Trophoblast cell (in vitro differentiated cells and primary cell): Measurements from ENCODE around the gene GALR1.
A peak's percentile ranks its signal among the peaks of the same experiment; 100 is the strongest.

ENCODE experiments used
- DNase-seq, 2 donors: peaks; one replicate each; pipeline ENCODE4 v3.0.0-alpha.2; 2016
- H2AFZ ChIP-seq: 2 replicates; pipeline ENCODE4 v1.6.1; 2013; ENCODE audit warnings: low read length, moderate library complexity, mild to moderate bottlenecking; ENCODE audit not compliant: insufficient read depth, poor library complexity
- H2AK5ac ChIP-seq: 2 replicates; pipeline ENCODE4 v1.6.1; 2013; ENCODE audit warnings: mild to moderate bottlenecking, low read length
- H2BK120ac ChIP-seq: 2 replicates; pipeline ENCODE4 v1.6.1; 2013; ENCODE audit warnings: low read length, mild to moderate bottlenecking, moderate library complexity; ENCODE audit not compliant: insufficient read depth, poor library complexity
- H2BK12ac ChIP-seq: 2 replicates; pipeline ENCODE4 v1.6.1; 2013; ENCODE audit warnings: mild to moderate bottlenecking, low read length, moderate library complexity
- H2BK5ac ChIP-seq: 2 replicates; pipeline ENCODE4 v1.6.1; 2013; ENCODE audit warnings: low read length, low read depth, moderate library complexity, mild to moderate bottlenecking; ENCODE audit not compliant: poor library complexity
- H3K14ac ChIP-seq: 2 replicates; pipeline ENCODE4 v1.6.1; 2013; ENCODE audit warnings: mild to moderate bottlenecking, low read length
- H3K18ac ChIP-seq: 2 replicates; pipeline ENCODE4 v1.6.1; 2013; ENCODE audit warnings: mild to moderate bottlenecking, low read length
- H3K23ac ChIP-seq: 2 replicates; pipeline ENCODE4 v1.6.1; 2013; ENCODE audit warnings: low read length
- H3K27ac ChIP-seq: 2 replicates; pipeline ENCODE4 v1.5.1; 2013; ENCODE audit warnings: low read depth, mild to moderate bottlenecking, inconsistent platforms, low read length, moderate library complexity
- H3K27me3 ChIP-seq: 2 replicates; pipeline ENCODE4 v1.6.1; 2013; ENCODE audit warnings: inconsistent platforms, mild to moderate bottlenecking, low read length, moderate library complexity; ENCODE audit not compliant: insufficient read depth
- H3K36me3 ChIP-seq, 2 experiments: 1 replicate in 1 of 2; 2 replicates in 1 of 2; pipeline ENCODE4 v1.6.1; 2013; ENCODE audit warnings: low read length in 2 of 2, mild to moderate bottlenecking in 2 of 2, moderate library complexity in 1 of 2; ENCODE audit not compliant: insufficient read depth in 2 of 2, control insufficient read depth in 1 of 2
- H3K4ac ChIP-seq: 2 replicates; pipeline ENCODE4 v1.6.1; 2013; ENCODE audit warnings: low read depth, mild to moderate bottlenecking, low read length, moderate library complexity
- H3K4me1 ChIP-seq, 2 experiments: 1 replicate in 1 of 2; 2 replicates in 1 of 2; pipeline ENCODE4 v1.6.1; 2013; ENCODE audit warnings: low read length in 2 of 2, mild to moderate bottlenecking in 2 of 2, moderate library complexity in 1 of 2; ENCODE audit not compliant: insufficient read depth in 2 of 2, control insufficient read depth in 1 of 2
- H3K4me2 ChIP-seq: 2 replicates; pipeline ENCODE4 v1.6.1; 2013; ENCODE audit warnings: inconsistent platforms, mild to moderate bottlenecking, low read length, moderate library complexity
- H3K4me3 ChIP-seq: 2 replicates; pipeline ENCODE4 v1.5.1; 2013; ENCODE audit warnings: mild to moderate bottlenecking, low read depth, low read length, inconsistent platforms
- H3K79me1 ChIP-seq: one replicate; pipeline ENCODE4 v1.6.1; 2013; ENCODE audit warnings: low read length
- H3K79me2 ChIP-seq: 2 replicates; pipeline ENCODE4 v1.6.1; 2013; ENCODE audit warnings: low read length, mild to moderate bottlenecking; ENCODE audit not compliant: control insufficient read depth, insufficient read depth, poor library complexity
- H3K9ac ChIP-seq: 2 replicates; pipeline ENCODE4 v1.6.1; 2013; ENCODE audit warnings: mild to moderate bottlenecking, low read length
- H3K9me3 ChIP-seq: 2 replicates; pipeline ENCODE4 v1.6.1; 2013; ENCODE audit warnings: low read depth, mild to moderate bottlenecking, control low read depth, inconsistent platforms, low read length; ENCODE audit not compliant: insufficient read depth
- H4K12ac ChIP-seq: 2 replicates; pipeline ENCODE4 v1.6.1; 2013; ENCODE audit warnings: low read depth, mild to moderate bottlenecking, low read length, moderate library complexity
- H4K8ac ChIP-seq: 2 replicates; pipeline ENCODE4 v1.6.1; 2013; ENCODE audit warnings: low read depth, mild to moderate bottlenecking, low read length, moderate library complexity
- H4K91ac ChIP-seq: one replicate; pipeline ENCODE4 v1.6.1; 2013; ENCODE audit warnings: low read depth, mild to moderate bottlenecking, low read length, moderate library complexity
- WGBS: extraction: QIAGEN DNeasy Blood & Tissue Kit; methylation state at CpG from one replicate; pipeline ENCODE4 v1.1.7; 2013; ENCODE audit warnings: missing lambda C conversion rate; ENCODE audit not compliant: insufficient read length, insufficient coverage; ENCODE audit errors: extremely low coverage; 5-methylcytosine and 5-hydroxymethylcytosine counted together

GALR1 gene

DNA sequence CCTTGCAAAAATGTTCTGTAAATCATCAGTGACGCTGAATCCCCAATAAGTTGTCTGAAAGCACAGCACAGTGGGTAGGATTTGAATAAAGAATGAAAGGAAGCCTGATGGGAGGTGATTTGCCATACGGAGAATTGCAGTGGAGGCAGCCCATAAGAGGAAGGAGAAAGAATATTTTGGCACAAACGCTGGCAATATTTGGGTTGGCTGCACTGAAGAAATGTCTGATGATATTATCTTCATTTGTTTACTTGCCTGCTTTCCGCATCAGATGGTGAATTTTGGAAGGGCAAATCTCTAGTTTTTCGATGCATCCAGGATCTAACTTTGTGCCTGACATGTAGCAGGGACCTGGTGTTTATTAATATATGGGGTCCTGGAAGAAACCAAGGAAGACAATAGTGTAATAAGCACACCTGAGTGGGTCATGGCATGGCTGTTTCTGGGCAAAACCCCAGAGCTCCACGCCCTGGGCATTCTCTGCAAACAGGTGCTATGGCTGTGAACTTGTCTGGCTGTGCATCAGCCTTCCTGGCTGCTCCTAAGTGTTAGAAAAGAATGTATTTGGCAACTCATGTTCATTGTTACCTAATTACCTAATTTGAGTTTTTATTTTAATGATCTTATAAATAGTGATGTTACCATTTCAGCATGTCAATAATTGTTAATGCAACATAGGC is 5.9 kb downstream of the GALR1 start:
- Histone ChIP-seq H2BK120ac (no peak overlapping the region), H3K27me3 (peaks cover 15% of the 10 kb centered on the region), H3K9ac (no peak overlapping the region), H3K79me1 (no peaks in the 10 kb centered on the region), H3K4me3 (no peak overlapping the region), H3K36me3 (no peaks in the 10 kb centered on the region), H3K23ac (no peak overlapping the region), H2BK5ac (no peak overlapping the region), H3K4me1 (peaks cover 7 to 9% of the 10 kb centered on the region in 2 experiments), H2AK5ac (no peak overlapping the region), H3K14ac (no peak overlapping the region), H3K18ac (no peak overlapping the region), H3K79me2 (no peaks in the 10 kb centered on the region), H3K9me3 (peaks cover 14% of the 10 kb centered on the region), H2BK12ac (no peak overlapping the region), H4K8ac (no peak overlapping the region), H3K27ac (no peak overlapping the region), H3K4ac (no peak overlapping the region), H2AFZ (no peak overlapping the region), H3K4me2 (no peak overlapping the region), H4K12ac (no peak overlapping the region), H4K91ac (no peak overlapping the region)
- DNase-seq: no peak
- no CpG with 5 or more reads among the region's 6 CpGs for WGBS

DNA sequence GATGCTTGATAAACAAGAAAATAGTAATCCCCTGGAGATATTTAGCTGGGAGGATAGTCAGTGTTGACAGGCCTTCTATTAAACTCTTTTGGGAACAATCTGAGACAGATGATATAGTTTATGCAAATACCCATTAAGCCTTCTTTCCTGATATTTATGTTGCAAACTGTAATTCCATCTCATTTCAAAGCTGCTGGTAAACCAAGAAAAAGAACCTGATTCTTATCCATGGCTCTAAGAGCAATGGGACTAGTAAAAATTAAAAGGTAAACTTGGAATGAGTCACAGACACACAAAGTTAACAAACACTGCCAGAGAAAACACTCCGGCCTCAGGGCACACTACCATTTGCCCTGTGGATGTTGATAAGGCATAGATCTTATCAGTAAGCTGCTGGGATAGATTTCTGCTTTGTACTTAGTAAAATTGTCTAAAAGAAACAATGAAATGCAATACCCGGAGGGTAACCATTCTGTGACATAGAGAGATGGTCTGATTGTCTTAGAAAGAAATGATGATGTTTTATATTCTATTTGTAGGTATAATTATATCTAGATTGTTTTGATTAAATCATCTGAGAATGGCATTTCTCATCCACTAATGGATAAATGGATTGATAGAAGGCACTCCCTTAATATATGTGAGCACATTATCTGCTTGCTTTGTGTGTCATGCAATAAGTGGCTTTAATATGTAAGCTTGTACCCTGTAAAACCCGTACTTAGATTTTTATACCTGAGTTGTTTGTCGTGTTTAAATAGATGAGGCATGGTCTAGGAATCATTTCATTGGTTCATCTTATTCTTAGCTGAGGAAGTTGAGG is 13.2 kb downstream of the GALR1 start:
- Histone ChIP-seq H3K36me3 (no peaks in the 10 kb centered on the region), H2BK5ac (no peak overlapping the region)

DNA sequence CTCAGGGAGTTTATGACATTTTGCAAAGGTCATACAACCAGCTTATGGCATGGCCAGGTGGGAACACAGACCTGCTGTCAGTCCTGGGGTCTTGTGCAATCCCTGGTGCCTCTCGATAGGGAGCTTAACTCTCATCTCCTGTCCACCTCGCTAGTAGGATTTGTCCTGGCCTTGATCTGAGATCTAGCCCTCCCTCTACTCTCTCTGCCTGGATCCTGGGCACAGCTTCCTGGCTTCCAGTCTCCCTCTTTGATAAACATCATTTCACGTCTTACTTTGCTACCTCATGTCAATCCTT is 13.8 kb downstream of the GALR1 start:
- H4K91ac ChIP-seq: no peak overlapping the region
- no peak overlapping the region for H3K9ac ChIP-seq
- no CpG with 5 or more reads among the region's 3 CpGs for WGBS

More for the DNA sequence above, 13.2 kb downstream of the GALR1 start:
- Histone ChIP-seq H4K8ac (no peak overlapping the region), H2BK12ac (no peak overlapping the region), H2BK120ac (no peak overlapping the region), H3K9ac (no peak overlapping the region), H3K79me1 (peaks cover 2% of the 10 kb centered on the region), H3K79me2 (no peaks in the 10 kb centered on the region), H3K27me3 (no peaks in the 10 kb centered on the region), H3K4me3 (no peak overlapping the region), H3K9me3 (peaks cover 15% of the 10 kb centered on the region), H2AFZ (no peak overlapping the region), H3K4me1 (peaks cover 0 to 3% of the 10 kb centered on the region in 2 experiments), H4K91ac (no peak overlapping the region), H3K23ac (no peak overlapping the region), H3K18ac (no peak overlapping the region), H3K27ac (no peak overlapping the region), H3K4me2 (no peak overlapping the region), H3K14ac (no peak overlapping the region), H4K12ac (no peak overlapping the region), H3K4ac (no peak overlapping the region), H2AK5ac (no peak overlapping the region)
- peak in 1 of 2 donors; percentile 39 for DNase-seq
- no CpG with 5 or more reads among the region's 4 CpGs for WGBS

DNA sequence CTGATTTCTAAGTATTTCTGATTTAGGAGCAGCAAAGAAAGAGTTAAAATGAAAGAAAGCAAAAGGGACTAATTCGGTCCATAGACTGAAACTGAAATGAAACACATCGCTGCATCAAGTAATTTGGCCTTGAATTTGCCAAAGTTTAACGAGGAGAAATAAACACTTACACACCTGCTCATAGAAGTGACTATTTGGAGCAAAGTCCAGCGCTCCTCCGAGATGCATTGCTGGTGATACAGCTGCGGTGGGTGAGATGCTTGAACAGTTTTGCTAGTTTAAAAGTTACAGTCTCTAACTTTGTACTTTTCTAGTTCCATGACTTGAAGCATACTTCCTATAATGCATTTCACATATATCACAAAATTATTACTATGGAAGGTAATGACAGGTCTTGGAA is 18.3 kb downstream of the GALR1 start:
- no peak overlapping the region for H2AFZ ChIP-seq
- no peak overlapping the region for H3K4me3 ChIP-seq
- WGBS: no CpG with 5 or more reads among the region's 6 CpGs
- no peak overlapping the region for H3K4ac ChIP-seq
- H4K12ac ChIP-seq: no peak overlapping the region
- peaks cover 6% of the 10 kb centered on the region for H3K9me3 ChIP-seq
- H3K79me2 ChIP-seq: no peaks in the 10 kb centered on the region
- H3K23ac ChIP-seq: no peak overlapping the region
- no peaks in the 10 kb centered on the region for H3K4me1 ChIP-seq
- H2BK120ac ChIP-seq: no peak overlapping the region
- no peaks in the 10 kb centered on the region for H3K36me3 ChIP-seq
- no peak overlapping the region for H3K14ac ChIP-seq
- no peaks in the 10 kb centered on the region for H3K27me3 ChIP-seq
- DNase-seq: no peak
- no peak overlapping the region for H2BK5ac ChIP-seq
- H3K18ac ChIP-seq: no peak overlapping the region
- H3K27ac ChIP-seq: no peak overlapping the region
- H3K4me2 ChIP-seq: no peak overlapping the region
- H3K79me1 ChIP-seq: no peaks in the 10 kb centered on the region
- no peak overlapping the region for H4K91ac ChIP-seq
- H4K8ac ChIP-seq: no peak overlapping the region
- H3K9ac ChIP-seq: no peak overlapping the region
- H2AK5ac ChIP-seq: no peak overlapping the region
- no peak overlapping the region for H2BK12ac ChIP-seq

More for the DNA sequence above, 13.8 kb downstream of the GALR1 start:
- Histone ChIP-seq H2BK12ac (no peak overlapping the region), H3K4ac (no peak overlapping the region), H2AK5ac (no peak overlapping the region), H3K79me1 (peaks cover 2% of the 10 kb centered on the region), H3K23ac (no peak overlapping the region), H3K27me3 (no peaks in the 10 kb centered on the region), H3K4me2 (no peak overlapping the region), H2BK5ac (no peak overlapping the region), H3K79me2 (no peaks in the 10 kb centered on the region), H2AFZ (no peak overlapping the region), H3K9me3 (peaks cover 13% of the 10 kb centered on the region), H3K36me3 (no peaks in the 10 kb centered on the region), H3K14ac (no peak overlapping the region), H4K12ac (no peak overlapping the region), H3K18ac (no peak overlapping the region), H3K4me1 (peaks cover 0 to 3% of the 10 kb centered on the region in 2 experiments), H4K8ac (no peak overlapping the region), H3K27ac (no peak overlapping the region), H3K4me3 (no peak overlapping the region), H2BK120ac (no peak overlapping the region)
- no peak for DNase-seq
